Mucosa of rectum (tissue), 2 donors: ENCODE results near the gene PRELP.

Experiments used
- H3K27ac ChIP-seq, 2 donors: one replicate each; pipeline ENCODE4 v1.7.0; 2013; ENCODE audit warnings: inconsistent platforms in 2 of 2, low read depth in 2 of 2, low read length in 2 of 2
- H3K27me3 ChIP-seq, 2 donors: one replicate each; pipeline ENCODE4 v1.7.0; 2013; ENCODE audit warnings: low read length in 2 of 2; ENCODE audit not compliant: control insufficient read depth in 2 of 2, insufficient read depth in 2 of 2
- H3K36me3 ChIP-seq, 2 donors: one replicate each; pipeline ENCODE4 v1.7.0; 2013; ENCODE audit warnings: low read length in 2 of 2; ENCODE audit not compliant: control insufficient read depth in 2 of 2, insufficient read depth in 2 of 2
- H3K4me1 ChIP-seq, 2 donors: one replicate each; pipeline ENCODE4 v1.7.0; 2013; ENCODE audit warnings: low read length in 2 of 2, mild to moderate bottlenecking in 1 of 2; ENCODE audit not compliant: control insufficient read depth in 2 of 2, insufficient read depth in 2 of 2
- H3K4me3 ChIP-seq, 2 donors: one replicate each; pipeline ENCODE4 v1.7.0; 2013; ENCODE audit warnings: low read length in 2 of 2
- H3K9ac ChIP-seq, 2 donors: one replicate each; pipeline ENCODE4 v1.7.0; 2013; ENCODE audit warnings: low read length in 2 of 2, low read depth in 1 of 2, mild to moderate bottlenecking in 1 of 2
- H3K9me3 ChIP-seq, 2 donors: one replicate each; pipeline ENCODE4 v1.7.0; 2013; ENCODE audit warnings: low read length in 2 of 2; ENCODE audit not compliant: control insufficient read depth in 2 of 2
- donor health status: healthy.
- donor health status: Normal muscosa, but diverticular disease.

Gene PRELP

GRCh38 chr1:203519896-203520295 is 44.3 kb downstream of the PRELP start:
- H3K9ac ChIP-seq = no peak overlapping the region
- H3K27me3 ChIP-seq = no peaks in the 10 kb centered on the region
- peaks cover 0 to 4% of the 10 kb centered on the region in 2 donors for H3K4me1 ChIP-seq
- H3K36me3 ChIP-seq = no peaks in the 10 kb centered on the region
- H3K27ac ChIP-seq = no peak overlapping the region
- no peak overlapping the region for H3K4me3 ChIP-seq
- no peaks in the 10 kb centered on the region for H3K9me3 ChIP-seq

- Histone ChIP-seq H3K36me3 (no peaks in the 10 kb centered on the region), H3K4me3 (no peak overlapping the region), H3K27ac (no peak overlapping the region), H3K9me3 (no peaks in the 10 kb centered on the region), H3K27me3 (no peaks in the 10 kb centered on the region), H3K9ac (no peak overlapping the region), H3K4me1 (peaks cover 0 to 4% of the 10 kb centered on the region in 2 donors)
These were observed 44.7 kb downstream of the PRELP start for GRCh38 chr1:203520315-203520714.

- Histone ChIP-seq H3K27ac (no peak overlapping the region), H3K4me3 (no peak overlapping the region), H3K4me1 (peaks cover 3 to 4% of the 10 kb centered on the region in 2 donors), H3K36me3 (no peaks in the 10 kb centered on the region), H3K9ac (no peak overlapping the region), H3K27me3 (no peaks in the 10 kb centered on the region), H3K9me3 (no peaks in the 10 kb centered on the region)
These were observed 45.6 kb downstream of the PRELP start for GRCh38 chr1:203521074-203521794.

GRCh38 chr1:203521812-203522211 is 46.2 kb downstream of the PRELP start:
- Histone ChIP-seq H3K27ac (no peak overlapping the region), H3K27me3 (no peaks in the 10 kb centered on the region), H3K4me3 (no peak overlapping the region), H3K9me3 (no peaks in the 10 kb centered on the region), H3K36me3 (no peaks in the 10 kb centered on the region), H3K9ac (no peak overlapping the region), H3K4me1 (peaks cover 3 to 4% of the 10 kb centered on the region in 2 donors)

- Histone ChIP-seq H3K27me3 (no peaks in the 10 kb centered on the region), H3K9me3 (no peaks in the 10 kb centered on the region), H3K4me3 (no peak overlapping the region), H3K9ac (no peak overlapping the region), H3K4me1 (peaks cover 3 to 4% of the 10 kb centered on the region in 2 donors), H3K36me3 (no peaks in the 10 kb centered on the region), H3K27ac (no peak overlapping the region)
These were observed 46.6 kb downstream of the PRELP start for GRCh38 chr1:203522237-203522636.

GRCh38 chr1:203523667-203524066 is 48.1 kb downstream of the PRELP start:
- Histone ChIP-seq H3K27me3 (no peaks in the 10 kb centered on the region), H3K4me3 (no peak overlapping the region), H3K9me3 (no peaks in the 10 kb centered on the region), H3K9ac (no peak overlapping the region), H3K36me3 (no peaks in the 10 kb centered on the region), H3K4me1 (peaks cover 3 to 4% of the 10 kb centered on the region in 2 donors), H3K27ac (no peak overlapping the region)

GRCh38 chr1:203524152-203524551 is 48.5 kb downstream of the PRELP start:
- Histone ChIP-seq H3K27me3 (no peaks in the 10 kb centered on the region), H3K4me3 (no peak overlapping the region), H3K27ac (no peak overlapping the region), H3K36me3 (no peaks in the 10 kb centered on the region), H3K9me3 (no peaks in the 10 kb centered on the region), H3K9ac (no peak overlapping the region), H3K4me1 (peaks cover 3 to 4% of the 10 kb centered on the region in 2 donors)

GRCh38 chr1:203524824-203525223 is 49.2 kb downstream of the PRELP start:
- H3K9me3 ChIP-seq = no peaks in the 10 kb centered on the region
- H3K36me3 ChIP-seq = no peaks in the 10 kb centered on the region
- no peak overlapping the region for H3K4me3 ChIP-seq
- no peak overlapping the region for H3K9ac ChIP-seq
- no peaks in the 10 kb centered on the region for H3K27me3 ChIP-seq
- H3K4me1 ChIP-seq = peaks cover 3 to 4% of the 10 kb centered on the region in 2 donors
- no peak overlapping the region for H3K27ac ChIP-seq

- no peaks in the 10 kb centered on the region for H3K36me3 ChIP-seq
- H3K4me1 ChIP-seq = peaks cover 3 to 6% of the 10 kb centered on the region in 2 donors
- no peak overlapping the region for H3K27ac ChIP-seq
- no peak overlapping the region for H3K9ac ChIP-seq
- no peak overlapping the region for H3K4me3 ChIP-seq
- H3K27me3 ChIP-seq = no peaks in the 10 kb centered on the region
- no peaks in the 10 kb centered on the region for H3K9me3 ChIP-seq
These were observed 50.1 kb downstream of the PRELP start for GRCh38 chr1:203525685-203526084.

GRCh38 chr1:203526130-203526529 is 50.5 kb downstream of the PRELP start:
- Histone ChIP-seq H3K4me1 (peaks cover 3 to 4% of the 10 kb centered on the region in 2 donors), H3K27ac (no peak overlapping the region), H3K27me3 (no peaks in the 10 kb centered on the region)

More at GRCh38 chr1:203526130-203526529, 50.5 kb downstream of the PRELP start:
- Histone ChIP-seq H3K9me3 (no peaks in the 10 kb centered on the region), H3K4me3 (no peak overlapping the region), H3K36me3 (no peaks in the 10 kb centered on the region), H3K9ac (no peak overlapping the region)
